Measurements from ENCODE around the gene MBOAT1.

The MBOAT1 gene

DNA sequence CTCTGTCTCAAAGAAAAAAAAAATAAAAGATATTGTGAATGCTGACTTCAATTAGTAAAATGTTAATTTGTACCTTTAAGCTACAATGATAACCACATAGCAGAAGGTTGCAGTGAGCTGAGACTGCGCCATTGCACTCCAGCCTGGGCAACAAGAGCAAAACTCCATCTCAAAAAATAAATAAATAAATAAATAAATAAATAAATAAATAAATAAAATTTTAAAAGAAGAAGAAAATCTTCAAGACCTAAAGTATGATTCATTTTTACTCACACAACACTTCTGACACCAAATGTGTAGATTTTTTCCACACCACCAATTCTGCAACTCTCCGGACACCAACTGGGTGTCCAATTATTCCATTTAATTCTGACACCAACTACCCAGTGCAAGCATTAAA is 28.8 kb upstream of the MBOAT1 start:
- ChIA-PET POLR2A (no interaction called here), CTCF (no interaction called here)
- TF ChIP-seq, protein P1, sequence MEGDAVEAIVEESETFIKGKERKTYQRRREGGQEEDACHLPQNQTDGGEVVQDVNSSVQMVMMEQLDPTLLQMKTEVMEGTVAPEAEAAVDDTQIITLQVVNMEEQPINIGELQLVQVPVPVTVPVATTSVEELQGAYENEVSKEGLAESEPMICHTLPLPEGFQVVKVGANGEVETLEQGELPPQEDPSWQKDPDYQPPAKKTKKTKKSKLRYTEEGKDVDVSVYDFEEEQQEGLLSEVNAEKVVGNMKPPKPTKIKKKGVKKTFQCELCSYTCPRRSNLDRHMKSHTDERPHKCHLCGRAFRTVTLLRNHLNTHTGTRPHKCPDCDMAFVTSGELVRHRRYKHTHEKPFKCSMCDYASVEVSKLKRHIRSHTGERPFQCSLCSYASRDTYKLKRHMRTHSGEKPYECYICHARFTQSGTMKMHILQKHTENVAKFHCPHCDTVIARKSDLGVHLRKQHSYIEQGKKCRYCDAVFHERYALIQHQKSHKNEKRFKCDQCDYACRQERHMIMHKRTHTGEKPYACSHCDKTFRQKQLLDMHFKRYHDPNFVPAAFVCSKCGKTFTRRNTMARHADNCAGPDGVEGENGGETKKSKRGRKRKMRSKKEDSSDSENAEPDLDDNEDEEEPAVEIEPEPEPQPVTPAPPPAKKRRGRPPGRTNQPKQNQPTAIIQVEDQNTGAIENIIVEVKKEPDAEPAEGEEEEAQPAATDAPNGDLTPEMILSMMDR (IDR thresholded peaks at IDR 0.05; ENCODE audit: control extremely low read depth, extremely low read depth, low read depth, missing control alignments), result no peak
- DNase-seq (ENCODE audit: extremely low spot score), result no peak

DNA sequence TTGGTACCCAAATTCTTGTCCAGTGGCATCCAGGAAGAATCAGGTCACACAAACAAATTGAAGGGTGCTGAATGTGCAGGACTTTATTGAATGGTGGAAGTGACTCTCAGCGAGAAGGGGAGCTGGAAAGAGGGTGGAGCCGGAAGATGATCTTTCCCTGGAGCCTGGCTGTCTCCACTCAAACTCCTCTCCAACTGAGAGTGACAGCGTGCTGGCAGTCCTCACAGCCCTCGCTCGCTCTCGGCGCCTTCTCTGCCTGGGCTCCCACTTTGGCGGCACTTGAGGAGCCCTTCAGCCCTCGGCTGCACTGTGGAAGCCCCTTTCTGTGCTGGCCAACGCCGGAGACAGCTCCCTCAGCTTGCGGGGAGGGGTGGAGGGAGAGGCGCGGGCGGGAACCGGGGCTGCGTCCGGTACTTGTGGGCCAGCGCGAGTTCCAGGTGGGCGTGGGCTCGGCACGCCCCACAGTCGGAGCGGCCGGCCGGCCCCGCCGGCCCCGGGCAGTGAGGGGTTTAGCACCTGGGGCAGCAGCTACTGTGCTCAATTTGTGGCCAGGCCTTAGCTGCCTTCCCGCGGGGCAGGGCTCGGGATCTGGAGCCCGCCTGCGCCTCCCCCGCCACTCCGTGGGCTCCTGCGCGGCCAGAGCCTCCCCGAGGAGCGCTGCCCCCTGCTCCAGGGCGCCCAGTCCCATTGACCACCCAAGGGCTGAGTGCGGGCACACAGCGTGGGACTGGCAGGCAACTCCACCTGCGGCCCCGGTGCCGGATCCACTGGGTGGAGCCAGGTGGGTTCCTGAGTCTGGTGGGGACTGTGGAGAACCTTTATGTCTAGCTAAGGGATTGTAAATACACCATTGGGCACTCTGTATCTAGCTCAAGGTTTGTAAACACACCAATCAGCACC is 26.7 kb upstream of the MBOAT1 start:
- ChIA-PET POLR2A (no interaction called here), CTCF (interaction anchor here (0.7 to 1.3 kb wide), 2 partner anchors 9 to 289 kb away, joined by 3 read pairs; no protein-coding TSS in a partner anchor)
- DNase-seq (ENCODE audit: extremely low spot score), result no peak
- TF ChIP-seq, protein P1 (IDR thresholded peaks at IDR 0.05; ENCODE audit: control extremely low read depth, extremely low read depth, low read depth, missing control alignments), result no peak

DNA sequence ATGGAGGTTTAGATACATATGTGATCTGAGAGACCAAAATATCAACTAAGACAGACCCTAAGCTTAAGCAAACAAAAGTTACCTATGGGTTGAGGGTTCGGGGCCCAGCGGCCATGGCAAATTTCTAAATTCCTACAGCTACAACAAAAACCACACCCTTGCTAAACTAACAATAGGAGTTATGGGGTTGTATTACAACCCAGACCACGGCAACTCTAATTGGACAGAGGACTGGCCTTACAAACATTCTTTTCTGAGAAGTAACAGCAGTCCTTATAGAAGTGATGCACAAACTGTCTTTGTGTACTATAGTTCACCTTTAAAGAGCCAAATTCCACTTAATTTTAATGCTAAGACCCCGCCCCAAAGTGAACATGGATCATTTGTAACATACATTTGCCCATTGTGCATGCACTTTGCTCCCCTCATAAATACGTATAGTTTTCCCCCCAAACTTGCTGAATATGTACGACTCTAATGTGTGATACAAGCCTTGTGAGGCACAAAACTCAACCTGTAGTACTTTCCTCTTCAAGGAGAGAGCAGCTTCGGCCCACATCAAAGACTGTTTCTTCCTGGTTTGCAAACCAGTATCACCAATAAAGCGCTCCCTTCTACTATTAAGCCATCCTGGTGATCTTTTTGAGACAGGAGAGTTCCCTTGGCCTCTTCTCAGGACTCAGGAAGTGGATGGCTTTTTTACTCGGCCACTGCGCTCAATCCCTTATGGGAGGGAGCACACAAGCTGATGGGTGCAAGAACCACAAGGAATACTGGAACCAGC is 25.6 kb upstream of the MBOAT1 start:
- ChIA-PET CTCF (interaction anchor here (1.3 to 2.0 kb wide), 2 partner anchors 8 to 11 kb away, joined by 3 to 12 read pairs; no protein-coding TSS in a partner anchor), POLR2A (no interaction called here)
- no peak for DNase-seq (ENCODE audit: extremely low spot score)
- TF ChIP-seq, protein P1 (IDR thresholded peaks at IDR 0.05; ENCODE audit: control extremely low read depth, extremely low read depth, low read depth, missing control alignments), result no peak

DNA sequence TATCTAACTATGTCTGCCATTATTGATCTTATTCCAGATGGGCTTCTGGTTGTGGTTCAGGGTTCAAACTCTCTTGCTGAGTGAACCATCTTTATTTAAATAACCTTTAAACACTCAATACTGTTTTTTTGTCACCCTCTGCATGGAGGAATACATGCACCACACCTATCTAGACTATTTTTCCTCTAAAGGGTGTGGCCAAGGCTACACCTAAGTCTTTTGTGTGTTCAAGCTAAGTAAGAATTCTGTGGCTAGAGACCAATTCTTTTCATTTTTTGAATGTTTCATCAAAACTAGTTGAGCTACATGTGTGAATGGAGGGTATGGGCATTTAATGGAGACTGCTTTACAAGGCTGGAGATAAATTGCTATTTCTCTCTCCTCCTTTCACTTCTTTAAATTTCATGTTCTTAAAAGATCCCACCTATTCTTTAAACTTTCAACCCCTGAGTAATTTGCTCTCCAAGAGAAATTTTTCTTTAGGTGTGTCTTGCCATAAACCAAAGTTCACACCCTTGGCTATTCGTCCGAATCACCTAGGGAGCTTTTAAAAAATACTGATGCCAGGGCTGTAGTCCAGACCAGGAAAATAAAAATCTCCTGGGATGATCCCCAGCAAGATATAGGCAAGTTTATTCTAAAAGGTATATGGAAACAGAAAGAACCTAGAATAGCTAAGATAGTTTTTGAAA is 24.8 kb upstream of the MBOAT1 start:
- POLR2A ChIA-PET, result no interaction called here
- TF ChIP-seq, protein P1 (IDR thresholded peaks at IDR 0.05; ENCODE audit: control extremely low read depth, extremely low read depth, low read depth, missing control alignments), result no peak
- CTCF ChIA-PET, result interaction anchor here (2.0 kb wide), 1 partner anchor 10 kb away, joined by 12 read pairs; no protein-coding TSS in a partner anchor
- no peak for DNase-seq (ENCODE audit: extremely low spot score)

DNA sequence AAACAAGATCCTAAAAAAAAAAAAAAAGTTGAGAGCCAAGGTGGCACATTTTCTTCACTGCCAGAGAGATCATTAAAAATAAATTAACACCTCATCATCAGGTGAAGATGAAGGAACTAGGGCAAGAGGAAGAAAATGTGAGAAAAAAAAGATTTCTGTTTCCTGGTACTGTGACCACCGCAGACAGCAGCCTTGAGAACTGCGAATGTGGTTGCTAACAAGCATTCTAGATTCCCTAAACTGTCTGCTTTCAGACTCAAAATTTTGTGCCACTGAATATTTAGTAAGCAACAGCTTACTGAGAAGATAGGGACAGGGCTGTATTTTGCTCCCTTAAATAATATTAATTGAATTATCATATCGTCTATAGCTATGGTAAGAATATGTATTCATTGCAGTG is 24.1 kb upstream of the MBOAT1 start:
- CTCF ChIA-PET, result interaction anchor here (2.0 kb wide), 1 partner anchor 9 kb away, joined by 12 read pairs; no protein-coding TSS in a partner anchor
- POLR2A ChIA-PET, result no interaction called here

More for the DNA sequence above, 24.1 kb upstream of the MBOAT1 start:
- no peak for DNase-seq (ENCODE audit: extremely low spot score)
- TF ChIP-seq, protein P1 (IDR thresholded peaks at IDR 0.05; ENCODE audit: control extremely low read depth, extremely low read depth, low read depth, missing control alignments), result no peak
